Measurements from ENCODE around the gene RPH3AL. TPM values are rescaled to one million over a fixed set of nuclear protein-coding genes. Genes with fewer than 3 reads are reported as not detected.

Gene RPH3AL
- total RNA-seq, 4 donors from 2014 or later, result 8.6 to 21.0 (median 17.4) TPM

GRCh38 chr17:310111-311010, 42.2 kb downstream of the RPH3AL start:
- H3K9me3 ChIP-seq, result no peaks in the 10 kb centered on the region
- TF ChIP-seq CTCF (IDR thresholded peaks at IDR 0.05), result no peak
- no peak for TF ChIP-seq EP300 (IDR thresholded peaks at IDR 0.05)
- TF ChIP-seq POLR2A (IDR thresholded peaks at IDR 0.05), result no peak
- no peak for TF ChIP-seq POLR2AphosphoS5 (IDR thresholded peaks at IDR 0.05)
- H3K27ac ChIP-seq, result peak overlapping the region in 1 of 4 donors; percentile 32
- H3K36me3 ChIP-seq, result no peaks in the 10 kb centered on the region
- no peak for ATAC-seq
- H3K4me1 ChIP-seq, result peaks cover 0 to 15% (median 0%) of the 10 kb centered on the region in 3 donors
- no peaks in the 10 kb centered on the region for H3K27me3 ChIP-seq
- WGBS, 2 donors (ENCODE audit: low coverage in 1 of 2), result 75 to 84% methylated on average over 8 to 15 of the region's 28 CpGs
- no peak overlapping the region for H3K4me3 ChIP-seq

GRCh38 chr17:309361-309888, 43.2 kb downstream of the RPH3AL start:
- Histone ChIP-seq H3K9me3 (no peaks in the 10 kb centered on the region), H3K27me3 (no peaks in the 10 kb centered on the region), H3K4me3 (no peak overlapping the region), H3K36me3 (no peaks in the 10 kb centered on the region), H3K4me1 (peaks cover 0 to 15% (median 0%) of the 10 kb centered on the region in 3 donors), H3K27ac (peak overlapping the region in 1 of 4 donors; percentile 32)
- peak in 1 of 4 experiments; percentile 50 for TF ChIP-seq CTCF (IDR thresholded peaks at IDR 0.05)
- TF ChIP-seq POLR2AphosphoS5 (IDR thresholded peaks at IDR 0.05), result no peak
- TF ChIP-seq EP300 (IDR thresholded peaks at IDR 0.05), result no peak
- no peak for TF ChIP-seq POLR2A (IDR thresholded peaks at IDR 0.05)
- ATAC-seq, result no peak
- WGBS, 2 donors (ENCODE audit: low coverage in 1 of 2), result no CpG with 5 or more reads among the region's 12 CpGs

GRCh38 chr17:307741-308507, 44.7 kb downstream of the RPH3AL start:
- ATAC-seq, result peak; percentile 39
- H3K36me3 ChIP-seq, result no peaks in the 10 kb centered on the region
- H3K27ac ChIP-seq, result peak overlapping the region in 1 of 4 donors; percentile 54

GRCh38 chr17:307295-307691, 45.3 kb downstream of the RPH3AL start:
- 20% methylated on average over 1 of the region's 16 CpGs; no CpG with 5 or more reads in 1 of the 2 donors for WGBS, 2 donors (ENCODE audit: low coverage in 1 of 2)
- H3K9me3 ChIP-seq, result no peaks in the 10 kb centered on the region
- H3K4me3 ChIP-seq, result no peak overlapping the region
- ATAC-seq, result no peak
- H3K27me3 ChIP-seq, result peaks cover 9% of the 10 kb centered on the region
- peak overlapping the region in 1 of 4 donors; percentile 54 for H3K27ac ChIP-seq
- H3K36me3 ChIP-seq, result no peaks in the 10 kb centered on the region
- H3K4me1 ChIP-seq, result peaks cover 0 to 17% (median 0%) of the 10 kb centered on the region in 3 donors
- no peak for TF ChIP-seq POLR2AphosphoS5 (IDR thresholded peaks at IDR 0.05)
- no peak for TF ChIP-seq EP300 (IDR thresholded peaks at IDR 0.05)
- TF ChIP-seq CTCF (IDR thresholded peaks at IDR 0.05), result no peak
- TF ChIP-seq POLR2A (IDR thresholded peaks at IDR 0.05), result no peak

More at GRCh38 chr17:307741-308507, 44.7 kb downstream of the RPH3AL start:
- H3K4me3 ChIP-seq, result no peak overlapping the region
- H3K4me1 ChIP-seq, result peaks cover 0 to 15% (median 0%) of the 10 kb centered on the region in 3 donors
- no peaks in the 10 kb centered on the region for H3K9me3 ChIP-seq
- WGBS, 2 donors (ENCODE audit: low coverage in 1 of 2), result 32 to 46% methylated on average over 14 to 21 of the region's 22 CpGs
- H3K27me3 ChIP-seq, result peaks cover 2% of the 10 kb centered on the region
- TF ChIP-seq POLR2AphosphoS5 (IDR thresholded peaks at IDR 0.05), result no peak

All from gastroesophageal sphincter (tissue), 4 donors.